HG03520 (cell line): ENCODE results near the gene C19orf85.
"Not testable (repeated sequence)": the region's sequence is repeated elsewhere in the genome, so short reads cannot be mapped to it uniquely, and the experiment has no call there.

ENCODE experiments used
- ATAC-seq: cut with Tn5 transposase; IDR thresholded peaks from one replicate; pipeline ENCODE4 v1.9.1; 2021; ENCODE audit warnings: mild to moderate bottlenecking, moderate library complexity; ENCODE audit not compliant: unreplicated experiment

The C19orf85 gene

DNA sequence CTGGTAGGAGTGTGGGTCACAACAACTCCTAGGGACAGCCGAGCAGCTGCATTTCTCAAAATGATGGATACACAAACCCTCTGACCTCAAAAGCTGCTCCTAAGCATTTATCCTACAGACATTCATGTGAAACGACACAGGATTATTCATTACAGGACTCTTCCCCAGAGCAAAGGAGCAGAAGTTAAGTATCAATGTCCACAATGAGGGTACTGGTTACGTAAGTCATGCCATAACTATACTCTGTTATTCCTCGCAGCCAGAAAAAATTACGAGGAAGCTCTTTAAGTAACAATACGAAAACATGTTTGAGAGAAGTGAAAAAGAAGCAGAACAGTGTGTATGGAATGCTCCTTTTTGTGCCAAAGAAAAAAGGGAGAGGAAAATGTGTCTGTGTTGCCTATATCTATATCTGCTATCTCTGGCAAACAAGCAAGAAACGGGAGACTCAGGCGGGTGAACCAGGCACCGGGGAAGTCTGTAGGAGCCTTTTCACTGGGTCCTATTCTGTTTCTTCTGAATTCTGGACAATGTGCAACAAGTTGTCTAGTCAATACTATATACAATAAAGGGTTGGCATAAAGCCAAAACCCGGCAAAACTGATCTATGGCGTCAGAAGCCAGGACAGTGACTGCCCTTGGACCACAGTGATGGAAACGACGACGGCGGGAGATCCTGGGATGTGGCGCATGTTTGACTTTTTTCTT lies 4.4 kb downstream of the C19orf85 start:
- no peak for ATAC-seq

DNA sequence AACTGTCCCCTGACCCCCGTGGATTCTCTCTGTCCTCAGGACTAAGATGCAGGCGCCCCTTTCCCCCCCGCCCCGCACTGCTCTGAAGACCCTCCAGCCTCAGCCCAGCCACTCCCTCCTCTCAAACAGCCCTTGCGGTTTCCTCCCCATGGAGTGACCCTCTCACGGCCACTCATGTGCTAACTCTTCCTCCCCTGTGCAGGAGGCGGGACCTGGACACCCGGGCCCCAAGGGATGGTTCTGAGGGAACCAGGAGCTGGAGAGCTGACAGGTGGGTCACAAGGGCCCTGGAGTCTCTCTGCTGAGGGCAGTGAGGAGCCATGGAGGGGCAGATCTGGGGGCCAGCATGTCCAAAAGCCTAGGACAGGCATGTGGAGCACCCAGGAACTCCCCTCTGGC lies 5.0 kb downstream of the C19orf85 start:
- ATAC-seq, result no peak

DNA sequence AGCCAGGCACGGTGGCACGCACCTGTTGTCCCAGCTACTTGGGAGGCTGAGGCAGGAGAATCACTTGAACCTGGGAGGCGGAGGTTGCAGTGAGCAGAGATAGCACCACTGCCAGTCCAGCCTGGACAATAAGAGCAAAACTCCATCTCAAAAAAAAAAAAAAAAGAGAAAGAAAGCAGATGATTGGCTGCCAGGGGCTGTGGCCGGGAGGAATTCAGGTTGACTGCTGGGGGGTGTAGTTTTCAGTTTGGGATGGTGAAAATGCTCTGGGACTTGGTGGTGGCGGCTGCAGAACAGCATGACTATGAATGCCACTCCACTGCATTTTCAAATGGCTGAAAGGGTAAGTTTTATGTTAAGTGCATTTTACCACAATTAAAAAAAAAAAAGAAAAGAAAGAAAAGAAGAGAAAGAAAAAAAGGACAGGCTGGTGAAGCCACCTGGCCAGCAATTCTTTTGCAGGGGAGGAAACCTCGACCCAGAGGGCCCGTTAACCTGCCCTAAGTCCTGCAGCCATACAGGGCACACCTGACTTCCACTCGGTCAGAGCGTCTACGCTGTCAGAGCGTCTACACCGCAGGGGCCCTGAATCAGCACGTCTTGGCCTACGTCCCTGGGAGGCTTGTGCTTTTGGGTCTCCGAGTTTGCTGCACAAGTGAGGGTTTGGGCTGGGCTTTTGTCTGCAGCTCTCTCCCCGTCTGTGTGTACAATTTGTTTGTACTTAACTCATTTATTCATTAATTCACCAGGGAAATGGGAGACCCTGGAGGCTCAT lies 6.7 kb downstream of the C19orf85 start:
- ATAC-seq, result no peak

- no peak for ATAC-seq
Measured at GRCh38 chr19:55456347-55456746, 8.2 kb downstream of the C19orf85 start.

GRCh38 chr19:55455576-55456235 lies 8.8 kb downstream of the C19orf85 start:
- ATAC-seq, result no peak

DNA sequence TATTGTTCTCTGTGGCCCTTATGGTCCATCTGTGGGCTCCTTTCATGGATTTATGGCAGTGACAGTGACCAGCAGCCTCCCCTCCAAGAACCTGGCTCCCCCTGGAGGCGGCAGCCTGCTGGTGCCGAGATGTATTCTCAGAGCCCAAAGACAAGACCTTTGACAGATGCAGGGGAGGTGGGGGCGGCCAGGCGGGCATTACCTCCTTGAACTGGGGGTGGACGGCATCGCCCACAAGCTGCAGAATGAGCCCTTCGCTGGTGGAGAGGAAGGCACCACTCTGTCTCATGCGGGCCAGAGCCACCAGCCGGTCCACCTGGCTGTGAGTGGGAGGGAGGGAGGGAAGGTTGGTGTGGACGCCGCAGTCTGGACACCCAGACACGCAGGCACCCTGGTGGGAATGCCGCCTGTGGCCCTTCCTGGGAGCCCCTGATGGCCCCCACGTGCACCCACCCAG lies 9.7 kb downstream of the C19orf85 start:
- ATAC-seq, result no peak

- ATAC-seq, result no peak
Measured at GRCh38 chr19:55453511-55454260, 10.9 kb downstream of the C19orf85 start.

DNA sequence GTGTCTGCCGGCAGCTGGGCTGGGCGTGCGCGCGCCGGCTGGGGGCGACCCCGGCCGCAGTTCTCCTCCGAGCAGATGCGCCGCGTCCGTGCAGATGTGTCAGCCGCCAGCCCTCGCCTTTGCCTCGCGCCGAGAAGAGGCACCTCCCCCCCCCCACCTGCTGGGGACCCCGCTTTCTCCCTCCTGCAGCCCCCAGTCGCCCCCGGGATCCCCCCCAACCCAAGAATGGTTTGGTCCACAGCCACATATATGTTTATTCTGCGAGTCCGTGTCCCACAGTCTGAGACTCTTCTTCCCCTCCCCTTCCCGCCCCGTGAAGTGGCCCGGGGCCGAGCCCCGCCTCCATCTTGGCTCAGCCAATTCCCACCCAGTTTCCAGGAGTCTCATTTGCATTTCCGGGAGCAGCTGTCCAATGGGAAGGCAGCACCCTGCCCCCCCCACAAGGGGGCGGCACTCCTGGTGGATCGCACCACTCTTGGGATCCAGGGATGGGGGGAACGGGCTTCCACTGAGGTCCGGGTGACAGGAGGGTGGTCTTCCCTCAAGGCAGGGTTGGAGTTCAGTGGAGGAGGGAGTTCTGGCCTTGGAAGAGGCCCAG lies 11.7 kb downstream of the C19orf85 start:
- no peak for ATAC-seq

DNA sequence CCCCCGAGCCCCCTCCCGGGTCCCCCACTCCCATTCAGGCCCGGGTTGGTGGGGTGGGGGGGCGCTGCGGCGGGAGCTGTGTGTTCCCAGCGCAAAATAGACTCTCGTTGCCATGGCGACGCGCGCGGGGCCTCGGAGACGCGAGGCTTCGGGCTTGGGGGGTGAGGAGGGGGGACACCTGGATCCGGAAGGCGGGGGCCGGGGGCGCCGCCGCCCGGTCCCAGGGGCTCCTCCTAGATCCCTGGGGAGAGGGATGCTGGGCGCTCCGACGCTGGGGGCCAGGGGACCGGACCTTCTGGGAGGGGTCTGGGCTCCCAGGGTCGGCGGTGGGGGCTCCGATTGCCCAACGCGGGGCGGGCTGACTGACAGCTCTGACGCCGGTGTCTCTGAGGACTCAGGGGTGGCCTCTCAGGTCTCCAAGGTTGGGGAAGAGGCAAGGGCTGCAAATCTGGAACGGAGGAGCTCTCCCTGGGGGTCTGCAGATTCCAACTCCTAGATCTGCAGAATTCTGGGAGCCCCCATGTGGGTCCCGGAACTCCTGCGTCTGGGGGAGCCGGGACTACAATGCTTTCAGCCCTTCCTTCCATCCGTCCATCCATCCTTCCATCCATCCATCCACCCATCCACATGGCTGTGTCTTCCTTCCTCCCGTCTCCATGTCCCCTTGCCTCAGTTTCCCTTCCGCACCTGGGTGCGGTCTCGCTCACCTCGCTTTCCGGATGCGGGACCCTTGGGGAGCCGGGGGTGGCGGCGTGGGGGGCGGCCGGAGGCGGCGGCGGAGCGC lies 12.4 kb downstream of the C19orf85 start:
- no peak for ATAC-seq

DNA sequence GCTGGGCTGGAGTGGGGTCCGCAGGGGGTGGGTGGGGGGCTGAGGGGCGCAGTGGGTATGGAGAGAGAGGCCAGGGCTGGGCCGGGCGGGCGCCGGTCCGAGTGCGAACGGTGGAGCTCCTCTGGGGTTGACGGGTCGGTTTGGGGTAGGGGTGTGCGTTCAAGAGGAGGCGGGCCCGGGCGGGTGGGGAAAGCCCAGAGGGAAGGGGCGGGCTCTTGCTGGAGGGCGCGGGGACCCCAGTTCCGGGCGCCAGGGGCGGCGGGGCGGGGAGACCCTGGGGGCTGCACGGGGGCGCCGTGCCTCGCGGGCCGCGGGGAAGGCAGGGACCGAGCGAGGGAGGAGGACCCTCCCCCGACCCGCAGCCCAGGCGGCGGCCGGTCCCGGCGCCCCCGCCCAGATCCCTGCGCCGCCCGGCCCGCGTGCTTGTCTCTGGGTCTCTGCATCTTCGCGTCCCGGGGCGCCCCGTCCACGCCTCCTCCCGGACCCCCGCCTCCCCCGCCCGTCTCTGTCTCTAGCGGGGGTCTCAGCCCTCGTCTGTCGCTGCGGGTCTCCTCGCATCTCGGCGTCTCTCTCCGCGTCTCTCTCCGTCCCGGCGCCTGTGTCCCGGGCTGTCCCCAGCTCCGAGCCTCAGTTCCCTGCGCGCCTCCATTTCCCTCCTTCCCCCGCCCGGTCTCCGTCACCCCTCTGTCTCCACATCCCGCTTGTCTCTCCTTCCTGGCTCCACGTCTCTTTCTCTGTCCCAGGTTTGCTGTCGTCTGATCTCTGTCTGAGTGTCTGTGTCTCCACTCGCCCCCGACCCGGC lies 13.2 kb downstream of the C19orf85 start:
- no peak for ATAC-seq

- ATAC-seq, result no peak
Measured at GRCh38 chr19:55449469-55449868, 15.1 kb downstream of the C19orf85 start.

GRCh38 chr19:55448175-55448490 lies 16.4 kb downstream of the C19orf85 start:
- not testable (repeated sequence) for ATAC-seq

- ATAC-seq, result no peak
Measured at GRCh38 chr19:55447421-55448174, 17.0 kb downstream of the C19orf85 start.

DNA sequence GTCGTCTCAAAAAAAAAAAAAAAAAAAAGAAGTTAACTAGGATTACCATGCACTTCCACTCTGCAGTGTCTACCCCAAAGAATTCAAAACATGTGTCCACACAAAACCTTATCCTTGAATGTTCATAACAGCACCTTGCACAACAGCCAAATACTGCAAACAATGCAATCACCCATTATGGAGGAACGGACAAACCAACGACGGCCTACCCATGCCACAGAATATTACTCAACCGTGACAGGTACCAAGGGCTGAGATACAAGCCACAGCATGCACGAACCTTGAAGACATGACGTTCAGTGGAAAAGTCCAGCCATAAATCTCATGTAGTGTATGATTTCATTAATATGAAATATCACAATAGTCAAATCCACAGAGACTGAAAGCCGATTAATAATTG lies 18.5 kb downstream of the C19orf85 start:
- ATAC-seq, result no peak

DNA sequence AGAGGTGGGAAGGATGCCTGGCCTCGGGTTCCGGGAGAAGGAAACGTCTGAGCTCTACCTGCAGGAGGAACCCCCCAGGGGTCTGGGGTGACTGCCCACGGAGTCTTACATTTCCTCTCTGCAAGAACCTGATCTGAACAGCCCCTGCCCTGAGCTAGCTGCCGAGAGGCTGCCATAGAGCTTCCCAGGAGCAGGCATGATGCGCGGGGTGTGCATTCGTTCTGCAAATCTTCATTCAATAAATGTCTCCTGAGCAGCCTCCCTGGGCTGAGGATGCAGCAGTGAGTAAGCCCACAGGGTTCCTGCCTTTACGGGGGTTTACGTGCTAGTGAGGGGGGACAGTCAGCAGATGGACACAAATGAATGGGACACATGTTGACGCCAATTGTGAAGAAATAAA lies 19.9 kb downstream of the C19orf85 start:
- ATAC-seq, result no peak

DNA sequence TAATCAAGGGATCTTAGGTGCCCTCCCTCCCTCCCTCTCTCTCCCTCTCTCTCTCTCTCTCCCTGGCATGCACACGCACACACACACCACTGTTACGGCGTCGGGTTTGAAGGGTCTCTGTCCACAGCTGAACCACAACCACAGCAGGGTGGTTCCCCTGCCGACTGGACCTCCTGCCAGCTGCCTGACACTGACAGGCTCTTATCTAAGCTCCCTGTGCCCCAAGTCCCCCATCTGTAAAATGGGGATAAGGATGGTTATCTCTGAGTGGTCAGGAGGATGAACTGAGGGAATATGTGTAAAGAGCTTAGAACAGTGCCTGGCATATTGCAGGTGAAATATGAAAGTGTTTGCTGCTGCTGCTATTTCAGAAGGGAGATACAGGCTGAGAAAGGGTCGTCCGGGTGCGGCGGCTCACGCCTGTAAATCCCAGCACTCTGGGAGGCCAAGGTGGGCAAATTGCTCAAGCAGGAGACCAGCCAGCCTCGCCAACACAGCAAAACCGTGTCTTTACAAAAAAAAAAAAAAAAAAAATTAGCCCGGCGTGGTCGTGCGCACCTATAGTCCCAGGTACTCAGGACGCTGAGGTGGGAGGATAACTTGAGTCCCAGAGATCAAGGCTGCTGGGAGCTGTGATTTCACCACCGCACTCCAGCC lies 20.6 kb downstream of the C19orf85 start:
- no peak for ATAC-seq

- no peak for ATAC-seq
Measured at GRCh38 chr19:55443045-55443823, 21.3 kb downstream of the C19orf85 start, which contains the start of gene SHISA7. Gene SHISA7 (minus strand): TSS chr19:55443300. CDS start chr19:55442863, 437 bp downstream.
